ENCODE measurements around the gene SP2.

Gene SP2

DNA sequence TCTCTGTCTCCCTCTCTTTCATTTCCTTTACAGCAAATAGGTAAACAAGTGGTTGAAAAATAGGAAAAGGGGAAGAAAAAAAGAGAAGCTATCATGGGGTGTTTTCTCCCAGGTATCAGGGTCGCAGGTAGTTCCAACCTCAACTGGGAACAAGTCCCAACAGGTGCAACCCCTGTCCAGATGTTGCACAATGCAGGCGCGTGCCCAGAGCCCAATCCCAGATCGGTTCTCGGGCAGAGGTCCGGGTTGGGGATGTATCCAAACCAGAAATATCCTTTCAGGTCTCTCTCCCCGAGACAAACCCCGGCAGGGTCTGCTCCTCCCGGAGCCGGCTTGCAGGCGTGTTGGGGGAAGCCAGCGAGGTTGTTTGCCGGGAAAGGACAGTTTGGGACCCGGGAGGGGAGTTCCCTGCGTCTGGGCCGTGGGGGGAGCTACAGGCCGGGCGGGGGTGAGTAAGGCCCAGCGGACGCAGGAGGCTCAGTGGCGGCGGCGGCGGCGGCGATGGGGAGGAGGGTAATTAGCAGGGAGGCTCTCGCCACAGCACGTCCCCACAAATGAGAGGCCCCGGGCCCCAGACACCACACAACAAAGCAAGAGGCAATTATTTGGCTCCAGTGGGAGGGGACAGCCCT lies 23.9 kb upstream of the SP2 start:
- H3K9ac ChIP-seq (ENCODE audit: low read length) = peak overlapping the region; percentile 27
- H3K27me3 ChIP-seq (replicated peaks; ENCODE audit: control insufficient read depth, insufficient read depth, low read length) = peaks cover 28% of the 10 kb centered on the region
- H3K9me3 ChIP-seq (ENCODE audit: control insufficient read depth, low read length) = no peaks in the 10 kb centered on the region
- H3K36me3 ChIP-seq (ENCODE audit: control insufficient read depth, insufficient read depth, low read length, severe bottlenecking) = no peaks in the 10 kb centered on the region
- H3K4me3 ChIP-seq (ENCODE audit: low read length) = no peak overlapping the region
- peaks cover 23% of the 10 kb centered on the region for H3K4me1 ChIP-seq (ENCODE audit: control insufficient read depth, insufficient read depth, low read length)
- no peak for DNase-seq (ENCODE audit: low read depth)

DNA sequence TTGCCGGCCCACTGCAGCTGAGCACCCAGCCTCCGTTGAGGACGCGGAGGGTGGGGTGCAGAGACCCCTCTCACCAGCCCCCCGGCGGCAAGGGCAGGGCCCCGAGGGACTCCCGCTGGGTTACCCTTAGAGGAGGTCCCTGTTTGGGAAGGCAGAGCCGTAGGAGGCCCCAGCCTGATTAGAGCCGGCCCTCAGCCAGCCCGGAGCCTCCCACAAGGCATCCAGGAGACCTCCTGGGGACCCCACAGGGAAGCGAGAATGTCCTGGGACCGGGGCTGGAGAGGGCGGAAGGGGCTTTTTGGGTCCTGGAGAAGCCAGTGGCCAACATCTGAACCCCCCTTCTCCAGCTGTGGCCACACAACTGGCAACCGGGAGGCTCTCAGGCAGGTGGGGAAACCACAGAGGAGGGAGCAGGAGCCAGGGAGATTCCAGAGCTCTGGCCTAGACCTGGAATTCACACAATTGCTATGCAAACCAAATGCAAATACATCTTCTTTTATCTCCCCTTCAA lies 23.3 kb upstream of the SP2 start:
- Histone ChIP-seq H3K4me3 (ENCODE audit: low read length) (no peak overlapping the region), H3K4me1 (ENCODE audit: control insufficient read depth, insufficient read depth, low read length) (peaks cover 23% of the 10 kb centered on the region), H3K9me3 (ENCODE audit: control insufficient read depth, low read length) (no peaks in the 10 kb centered on the region), H3K9ac (ENCODE audit: low read length) (peak overlapping the region; percentile 27), H3K36me3 (ENCODE audit: control insufficient read depth, insufficient read depth, low read length, severe bottlenecking) (no peaks in the 10 kb centered on the region), H3K27me3 (replicated peaks; ENCODE audit: control insufficient read depth, insufficient read depth, low read length) (peaks cover 28% of the 10 kb centered on the region)
- DNase-seq (ENCODE audit: low read depth) = no peak

DNA sequence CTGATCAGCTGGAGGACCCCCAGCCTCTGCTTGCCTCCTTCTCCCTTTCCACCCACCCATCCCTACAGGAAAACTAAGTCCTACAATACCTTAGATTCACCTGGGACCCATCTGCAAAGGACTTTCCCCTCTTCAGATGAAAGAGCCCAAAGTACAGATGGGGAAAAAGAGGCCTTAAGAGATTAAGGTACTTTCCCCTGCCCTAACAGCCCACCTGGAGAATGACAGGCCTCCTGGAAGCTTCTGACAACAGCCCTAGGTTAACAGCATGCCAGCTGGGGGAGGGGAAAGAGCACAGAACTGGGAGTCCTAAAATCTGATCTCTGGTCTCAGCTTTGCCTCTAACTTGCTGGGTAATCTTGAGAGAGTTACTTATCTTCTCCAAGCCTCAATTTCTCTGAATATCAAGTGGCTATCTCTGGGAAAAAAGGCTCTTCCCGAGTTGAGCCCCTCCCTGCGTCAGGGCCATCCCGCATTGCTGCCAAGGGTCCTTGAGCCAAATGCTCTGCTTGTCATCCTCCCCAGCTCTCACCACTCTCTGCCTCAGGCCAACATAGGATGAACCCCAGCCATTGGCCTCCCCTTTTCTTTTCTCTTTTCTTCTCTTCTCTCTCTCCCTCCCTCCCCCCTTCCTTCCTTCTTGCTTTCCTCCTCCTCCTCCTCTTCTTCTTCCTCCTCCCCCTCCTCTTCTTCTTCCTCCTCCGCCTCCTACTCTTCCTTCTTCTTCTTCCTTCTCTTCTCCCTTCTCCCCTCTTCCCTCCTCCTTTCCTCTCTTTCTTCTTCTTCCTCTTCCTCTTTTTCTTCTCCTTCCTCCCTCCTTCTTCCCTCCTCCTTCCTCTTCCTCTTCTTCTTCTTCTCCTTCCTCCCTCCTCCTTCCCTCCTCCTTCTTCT lies 22.6 kb upstream of the SP2 start:
- Histone ChIP-seq H3K27me3 (replicated peaks; ENCODE audit: control insufficient read depth, insufficient read depth, low read length) (peaks cover 23% of the 10 kb centered on the region), H3K9ac (ENCODE audit: low read length) (no peak overlapping the region), H3K4me3 (ENCODE audit: low read length) (no peak overlapping the region), H3K36me3 (ENCODE audit: control insufficient read depth, insufficient read depth, low read length, severe bottlenecking) (no peaks in the 10 kb centered on the region), H3K4me1 (ENCODE audit: control insufficient read depth, insufficient read depth, low read length) (peaks cover 30% of the 10 kb centered on the region), H3K9me3 (ENCODE audit: control insufficient read depth, low read length) (no peaks in the 10 kb centered on the region)
- no peak for DNase-seq (ENCODE audit: low read depth)

DNA sequence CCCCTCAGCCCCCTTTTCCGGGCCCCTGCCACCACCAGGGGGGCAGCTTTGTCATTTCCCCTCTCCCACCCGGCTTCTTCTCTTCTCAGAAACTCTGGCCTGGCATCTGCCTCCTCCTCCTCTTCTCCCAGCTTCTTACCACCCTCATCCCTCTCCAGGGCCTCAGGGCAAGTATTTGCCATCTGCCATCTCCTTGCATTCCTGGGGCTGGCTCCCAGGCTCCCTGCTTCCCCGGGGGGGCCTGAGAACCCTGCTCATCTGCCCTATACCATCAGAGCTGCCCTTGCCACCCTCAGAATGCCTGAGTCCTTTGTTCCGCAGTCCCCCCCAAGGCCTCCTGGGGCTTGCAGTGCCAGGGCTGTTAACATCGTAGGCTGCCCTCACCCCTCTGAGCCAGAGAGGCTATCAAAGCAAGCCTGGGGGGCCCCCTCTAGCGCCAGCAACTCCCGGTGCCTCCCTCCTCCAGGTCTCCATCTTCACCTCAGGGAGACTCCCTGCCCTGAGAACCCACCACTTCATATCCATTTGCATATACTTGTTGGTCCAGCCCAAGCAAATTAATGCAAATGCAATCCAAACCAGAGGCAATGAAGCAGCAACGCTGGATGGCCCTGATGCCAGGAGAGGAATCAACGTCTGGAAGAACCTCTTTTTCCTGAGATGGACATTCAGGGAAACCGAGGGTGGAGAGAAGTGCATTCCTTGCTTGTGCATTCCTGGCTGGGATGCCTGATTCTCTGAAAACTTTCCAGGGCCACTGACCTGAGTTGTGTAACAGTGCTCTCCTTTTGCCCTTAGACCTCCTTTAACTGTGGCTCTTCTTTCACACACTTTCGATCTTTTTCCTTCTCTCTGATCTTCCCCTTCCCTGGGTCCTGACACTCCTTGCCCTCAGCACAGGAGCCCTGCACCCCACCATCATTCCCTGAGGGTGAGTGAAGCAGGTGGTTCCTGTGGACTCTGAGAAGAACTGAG lies 20.7 kb upstream of the SP2 start:
- H3K4me3 ChIP-seq (ENCODE audit: low read length) = peak overlapping the region; percentile 5
- no peaks in the 10 kb centered on the region for H3K36me3 ChIP-seq (ENCODE audit: control insufficient read depth, insufficient read depth, low read length, severe bottlenecking)
- H3K4me1 ChIP-seq (ENCODE audit: control insufficient read depth, insufficient read depth, low read length) = peaks cover 36% of the 10 kb centered on the region
- H3K9me3 ChIP-seq (ENCODE audit: control insufficient read depth, low read length) = no peaks in the 10 kb centered on the region
- H3K27me3 ChIP-seq (replicated peaks; ENCODE audit: control insufficient read depth, insufficient read depth, low read length) = peaks cover 10% of the 10 kb centered on the region
- no peak overlapping the region for H3K9ac ChIP-seq (ENCODE audit: low read length)
- peak; percentile 28 for DNase-seq (ENCODE audit: low read depth)

DNA sequence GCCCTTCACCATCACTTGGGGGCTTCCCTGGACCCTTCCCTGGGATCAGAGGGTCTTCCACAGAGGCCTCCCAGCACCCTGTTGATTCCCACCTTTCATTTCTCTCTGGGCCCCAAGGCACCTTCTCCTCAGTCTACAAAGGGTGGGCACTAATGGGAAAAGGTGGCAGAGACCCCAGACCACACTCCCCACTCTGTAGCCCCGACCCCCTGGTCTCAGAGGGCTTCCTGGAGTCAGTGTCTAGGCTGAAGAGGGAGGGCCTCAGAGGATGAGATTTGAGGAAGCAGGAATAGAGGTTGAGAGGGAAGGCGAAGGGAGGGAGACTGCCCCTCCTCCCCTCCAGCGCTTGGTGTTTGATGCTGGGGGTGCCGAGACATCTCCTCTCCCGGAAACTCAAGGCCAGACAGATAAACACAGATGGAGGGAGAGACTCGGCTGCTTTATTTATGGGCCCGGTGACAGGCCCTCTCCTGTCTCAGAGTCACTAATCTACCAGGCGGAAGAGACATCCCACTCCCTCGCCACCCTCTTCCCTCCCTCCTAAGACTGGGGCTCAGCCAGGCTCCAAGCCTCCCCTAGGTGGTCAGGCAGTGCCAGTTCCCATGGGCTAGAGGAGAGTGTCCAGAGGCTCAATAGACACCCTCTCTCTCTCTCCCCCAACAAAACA lies 18.5 kb upstream of the SP2 start:
- H3K9me3 ChIP-seq (ENCODE audit: control insufficient read depth, low read length) = no peaks in the 10 kb centered on the region
- DNase-seq (ENCODE audit: low read depth) = no peak
- H3K36me3 ChIP-seq (ENCODE audit: control insufficient read depth, insufficient read depth, low read length, severe bottlenecking) = no peaks in the 10 kb centered on the region
- no peak overlapping the region for H3K4me3 ChIP-seq (ENCODE audit: low read length)
- peaks cover 4% of the 10 kb centered on the region for H3K27me3 ChIP-seq (replicated peaks; ENCODE audit: control insufficient read depth, insufficient read depth, low read length)
- H3K9ac ChIP-seq (ENCODE audit: low read length) = no peak overlapping the region
- peaks cover 40% of the 10 kb centered on the region for H3K4me1 ChIP-seq (ENCODE audit: control insufficient read depth, insufficient read depth, low read length)

DNA sequence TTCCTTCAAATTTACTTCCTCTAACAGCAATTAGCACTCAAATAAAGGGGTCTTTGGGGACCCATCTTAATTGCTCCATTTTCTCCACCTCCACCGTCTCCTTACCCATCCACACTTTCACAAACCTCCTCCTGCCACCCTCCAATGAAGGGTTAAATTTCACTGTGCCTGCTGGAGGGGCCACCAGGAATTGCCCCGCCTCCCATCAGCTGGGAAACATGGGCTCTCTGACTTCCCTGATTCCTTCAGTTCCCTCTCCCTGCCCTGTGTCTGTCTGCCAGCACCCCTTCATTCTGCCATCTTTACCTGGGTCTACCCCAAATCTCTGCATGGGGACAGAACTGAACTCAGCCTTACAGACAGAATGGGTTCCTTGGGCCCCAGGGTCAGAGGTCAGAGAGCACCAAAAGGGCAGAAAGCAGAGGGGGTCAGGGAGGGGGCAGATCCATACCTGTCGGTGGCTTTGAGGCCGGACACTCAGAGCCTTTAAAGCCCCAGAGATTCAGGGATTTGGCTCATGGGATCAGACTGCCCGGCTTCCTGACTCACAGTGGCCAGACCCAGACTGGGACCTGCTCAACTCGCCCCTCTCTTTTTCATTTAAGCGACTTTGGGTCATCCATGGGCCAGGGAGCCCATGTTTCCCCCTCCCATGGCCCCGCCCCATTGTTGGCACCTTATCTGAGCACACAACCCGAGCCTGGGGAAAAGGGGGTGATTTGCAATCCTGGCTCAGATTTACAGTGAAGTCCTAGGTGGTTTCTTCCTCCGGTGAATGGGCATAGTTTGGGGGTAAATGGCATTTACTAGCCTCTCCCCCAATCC lies 17.6 kb upstream of the SP2 start:
- Histone ChIP-seq H3K9me3 (ENCODE audit: control insufficient read depth, low read length) (no peaks in the 10 kb centered on the region), H3K36me3 (ENCODE audit: control insufficient read depth, insufficient read depth, low read length, severe bottlenecking) (no peaks in the 10 kb centered on the region), H3K4me1 (ENCODE audit: control insufficient read depth, insufficient read depth, low read length) (peaks cover 40% of the 10 kb centered on the region), H3K4me3 (ENCODE audit: low read length) (no peak overlapping the region), H3K9ac (ENCODE audit: low read length) (no peak overlapping the region), H3K27me3 (replicated peaks; ENCODE audit: control insufficient read depth, insufficient read depth, low read length) (peaks cover 4% of the 10 kb centered on the region)
- DNase-seq (ENCODE audit: low read depth) = no peak

DNA sequence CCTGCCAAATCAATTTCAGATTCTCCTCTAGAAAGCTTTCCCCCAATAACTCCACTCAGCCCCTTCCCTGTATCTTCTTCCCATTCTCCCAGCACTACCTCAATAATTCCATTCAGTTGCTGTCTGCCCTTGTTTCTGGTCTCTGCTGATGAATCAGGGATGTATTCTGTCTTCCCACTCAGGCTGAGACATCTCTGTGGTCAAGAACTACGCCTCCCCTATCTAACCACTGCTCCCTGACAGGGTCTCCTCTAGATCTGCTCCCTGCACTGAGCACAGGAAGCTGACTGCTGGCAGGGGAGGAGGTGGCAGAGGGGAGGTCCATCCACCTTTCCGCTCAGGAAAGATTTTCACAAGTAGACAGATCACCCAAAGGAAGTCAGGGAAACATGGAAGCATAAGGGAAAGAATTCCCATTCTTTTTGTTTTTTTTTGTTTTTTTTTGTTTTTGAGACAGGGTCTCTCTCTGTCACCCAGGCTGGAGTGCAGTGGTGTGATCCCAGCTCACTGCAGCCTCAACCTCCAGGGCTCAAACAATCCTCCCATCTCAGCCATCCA lies 16.9 kb upstream of the SP2 start:
- Histone ChIP-seq H3K4me1 (ENCODE audit: control insufficient read depth, insufficient read depth, low read length) (peaks cover 46% of the 10 kb centered on the region), H3K27me3 (replicated peaks; ENCODE audit: control insufficient read depth, insufficient read depth, low read length) (peaks cover 4% of the 10 kb centered on the region), H3K36me3 (ENCODE audit: control insufficient read depth, insufficient read depth, low read length, severe bottlenecking) (no peaks in the 10 kb centered on the region), H3K9me3 (ENCODE audit: control insufficient read depth, low read length) (no peaks in the 10 kb centered on the region), H3K4me3 (ENCODE audit: low read length) (no peak overlapping the region), H3K9ac (ENCODE audit: low read length) (no peak overlapping the region)
- DNase-seq (ENCODE audit: low read depth) = no peak

DNA sequence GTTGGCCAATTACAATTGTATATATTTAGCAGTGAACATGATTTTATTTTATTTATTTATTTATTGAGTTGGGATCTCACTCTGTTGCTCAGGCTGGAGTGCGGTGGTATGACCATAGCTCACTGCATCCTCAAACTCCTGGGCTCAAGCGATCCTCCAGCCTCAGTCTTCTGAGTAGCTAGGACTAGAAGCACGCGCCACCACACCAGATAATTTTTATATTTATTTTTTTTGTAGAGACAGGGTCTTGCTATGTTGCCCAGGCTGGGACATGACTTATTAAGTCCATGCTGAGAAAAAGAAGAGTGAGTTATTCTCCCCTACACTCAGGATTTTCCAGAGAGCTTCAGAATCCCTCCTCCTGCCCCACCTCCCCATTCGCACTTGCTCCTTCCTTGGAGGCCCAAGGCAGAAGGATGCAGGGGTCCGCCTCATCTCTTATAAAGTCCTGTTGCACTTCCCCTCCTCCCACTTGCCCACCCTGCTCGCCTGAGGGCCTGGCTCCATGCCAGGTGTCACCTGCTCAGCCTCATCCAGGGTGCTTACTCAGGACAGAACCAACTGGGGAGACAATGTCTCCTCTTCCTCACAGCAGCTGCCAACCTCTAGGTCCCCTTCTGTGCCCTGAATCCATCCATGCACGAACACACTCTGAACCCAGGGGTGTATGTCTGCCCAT lies 16.1 kb upstream of the SP2 start:
- Histone ChIP-seq H3K4me1 (ENCODE audit: control insufficient read depth, insufficient read depth, low read length) (peaks cover 50% of the 10 kb centered on the region), H3K27me3 (replicated peaks; ENCODE audit: control insufficient read depth, insufficient read depth, low read length) (no peaks in the 10 kb centered on the region)

DNA sequence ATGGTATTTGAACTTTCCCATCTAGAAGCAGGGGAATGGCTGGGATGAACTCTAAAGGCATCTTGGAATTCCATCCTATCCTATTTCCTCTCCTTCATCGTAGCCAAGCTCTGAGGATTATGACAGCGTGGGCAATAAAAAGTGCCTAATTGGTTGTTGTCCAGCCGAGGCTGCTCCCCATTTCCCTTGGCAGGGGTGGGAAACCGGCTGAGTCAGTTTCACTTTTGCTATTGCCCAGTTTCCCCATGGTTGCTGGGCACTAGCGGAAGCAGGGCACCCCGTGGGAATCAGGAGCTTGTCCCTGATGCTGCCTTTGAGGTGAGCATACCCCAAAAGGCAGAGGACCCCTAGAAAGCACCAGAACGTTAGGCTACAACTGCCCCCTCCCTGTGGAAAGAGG lies 13.8 kb upstream of the SP2 start:
- H3K36me3 ChIP-seq (ENCODE audit: control insufficient read depth, insufficient read depth, low read length, severe bottlenecking) = no peaks in the 10 kb centered on the region
- peak overlapping the region; percentile 49 for H3K4me3 ChIP-seq (ENCODE audit: low read length)
- no peak for DNase-seq (ENCODE audit: low read depth)
- no peaks in the 10 kb centered on the region for H3K9me3 ChIP-seq (ENCODE audit: control insufficient read depth, low read length)
- peaks cover 38% of the 10 kb centered on the region for H3K4me1 ChIP-seq (ENCODE audit: control insufficient read depth, insufficient read depth, low read length)
- peak overlapping the region; percentile 19 for H3K9ac ChIP-seq (ENCODE audit: low read length)
- H3K27me3 ChIP-seq (replicated peaks; ENCODE audit: control insufficient read depth, insufficient read depth, low read length) = no peaks in the 10 kb centered on the region

More for the DNA sequence above, 16.1 kb upstream of the SP2 start:
- Histone ChIP-seq H3K36me3 (ENCODE audit: control insufficient read depth, insufficient read depth, low read length, severe bottlenecking) (no peaks in the 10 kb centered on the region), H3K9ac (ENCODE audit: low read length) (no peak overlapping the region), H3K4me3 (ENCODE audit: low read length) (no peak overlapping the region), H3K9me3 (ENCODE audit: control insufficient read depth, low read length) (no peaks in the 10 kb centered on the region)
- DNase-seq (ENCODE audit: low read depth) = no peak
